ENCODE results near the gene TMEM200B.

DNA sequence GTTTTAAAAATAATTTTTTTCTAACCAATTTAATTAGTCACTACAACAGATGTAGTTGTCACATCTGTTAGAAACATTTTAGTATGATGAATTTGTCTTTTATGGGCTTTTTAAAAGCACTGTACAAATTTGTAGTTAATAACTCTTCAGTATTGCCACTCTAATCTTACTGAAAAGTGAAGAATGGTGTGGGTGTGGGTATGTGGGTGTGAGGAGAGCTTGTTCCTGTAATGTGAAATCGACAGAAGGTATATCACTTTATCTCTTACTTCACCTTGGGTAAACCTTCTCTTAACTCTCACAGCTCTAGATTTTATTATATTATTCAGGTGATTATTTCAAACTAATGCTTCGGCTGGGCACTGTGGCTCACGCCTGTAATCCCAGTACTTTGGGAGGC is 42.5 kb downstream of the TMEM200B start:
- TF ChIP-seq, protein P1, sequence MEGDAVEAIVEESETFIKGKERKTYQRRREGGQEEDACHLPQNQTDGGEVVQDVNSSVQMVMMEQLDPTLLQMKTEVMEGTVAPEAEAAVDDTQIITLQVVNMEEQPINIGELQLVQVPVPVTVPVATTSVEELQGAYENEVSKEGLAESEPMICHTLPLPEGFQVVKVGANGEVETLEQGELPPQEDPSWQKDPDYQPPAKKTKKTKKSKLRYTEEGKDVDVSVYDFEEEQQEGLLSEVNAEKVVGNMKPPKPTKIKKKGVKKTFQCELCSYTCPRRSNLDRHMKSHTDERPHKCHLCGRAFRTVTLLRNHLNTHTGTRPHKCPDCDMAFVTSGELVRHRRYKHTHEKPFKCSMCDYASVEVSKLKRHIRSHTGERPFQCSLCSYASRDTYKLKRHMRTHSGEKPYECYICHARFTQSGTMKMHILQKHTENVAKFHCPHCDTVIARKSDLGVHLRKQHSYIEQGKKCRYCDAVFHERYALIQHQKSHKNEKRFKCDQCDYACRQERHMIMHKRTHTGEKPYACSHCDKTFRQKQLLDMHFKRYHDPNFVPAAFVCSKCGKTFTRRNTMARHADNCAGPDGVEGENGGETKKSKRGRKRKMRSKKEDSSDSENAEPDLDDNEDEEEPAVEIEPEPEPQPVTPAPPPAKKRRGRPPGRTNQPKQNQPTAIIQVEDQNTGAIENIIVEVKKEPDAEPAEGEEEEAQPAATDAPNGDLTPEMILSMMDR (IDR thresholded peaks at IDR 0.05; ENCODE audit: borderline replicate concordance, extremely low read depth, low read length, poor library complexity, severe bottlenecking), result no peak
- TF ChIP-seq EZH2 (IDR thresholded peaks at IDR 0.05; ENCODE audit: borderline replicate concordance, low read depth, low read length, severe bottlenecking), result no peak

Measured in DND-41 (cell line).